Pancreas (tissue), 10 donors: Measurements from ENCODE around the gene PLEKHG2. TPM values are rescaled to one million over a fixed set of nuclear protein-coding genes. Genes with fewer than 3 reads are reported as not detected.
A peak's percentile ranks its signal among the peaks of the same experiment; 100 is the strongest.

ENCODE experiments used
- ATAC-seq, 4 donors: fragments of 200-7000 bp; cut with Tn5 transposase; one replicate each; pipeline versions ENCODE4 v1.8.0 to v1.9.1; 2020; ENCODE audit warnings: mild to moderate bottlenecking in 4 of 4, moderate library complexity in 4 of 4
- DNase-seq, 6 donors: peaks; one replicate each; pipeline ENCODE4 v3.0.0-alpha.2; 2020
- FAIRE-seq: peaks from 2 replicates; lab custom pipeline; 2012; peaks lifted over from hg19 to GRCh38; lab: Jason Lieb, UNC
- H3K27ac ChIP-seq, 4 donors: fragments of 200-600 bp; sonication (generic); 1 replicate in 3 of 4; 2 replicates in 1 of 4; pipeline versions ENCODE4 v1.5.0 to v1.8.0; 2020
- H3K27me3 ChIP-seq, 4 donors: fragments of 200-600 bp; one replicate each; pipeline ENCODE4 v1.8.0; 2021
- H3K36me3 ChIP-seq, 3 donors: fragments of 200-600 bp; sonication (generic) in 1 of 3; one replicate each; pipeline versions ENCODE4 v1.5.0 to v1.8.0; 2020 to 2021
- H3K4me1 ChIP-seq, 3 donors: fragments of 200-600 bp; one replicate each; pipeline ENCODE4 v1.8.0; 2021
- H3K4me3 ChIP-seq, 4 donors: fragments of 200-600 bp; sonication (generic) in 2 of 4; one replicate each; pipeline versions ENCODE4 v1.5.0 to v1.8.0; 2020 to 2021
- H3K9me3 ChIP-seq, 4 donors: fragments of 200-600 bp; one replicate each; pipeline ENCODE4 v1.8.0; 2021
- WGBS, 2 donors: extraction: QIAGEN DNeasy Blood & Tissue Kit; methylation state at CpG; one replicate each; pipeline ENCODE4 v1.1.7; 2013; 5-methylcytosine and 5-hydroxymethylcytosine counted together
- intact Hi-C, 3 donors: fragments of 100-400 bp; cut with DNase I; formaldehyde crosslinking; loops; one replicate each; pipeline versions ENCODE4 v1.11.1 to v1.14.2; 2022
- polyA plus RNA-seq, 2 donors: library from polyadenylated mRNA; stranded (reverse); fragments of 200-250 nt; gene quantifications; one replicate each; pipeline ENCODE4 v1.2.3, GENCODE V29; 2013
- total RNA-seq, 6 donors: library from RNA; stranded (reverse); fragmentation: NEBNext Ultra II Directional in 4 of 6; extraction: Animal tissue kit (Norgen Biotek cat#: 25700) in 4 of 6; gene quantifications; one replicate each; pipeline versions ENCODE4 v1.2.1 to v1.2.4, GENCODE V29; 2021 to 2023
- TF ChIP-seq, protein P1 (sequence below), 4 donors: fragments of 200-600 bp; sonication (generic) in 3 of 4; IDR thresholded peaks; one replicate each; pipeline versions ENCODE4 v1.5.0 to v1.8.0; 2021; ENCODE audit warnings: antibody characterized with exemption in 4 of 4
- donor health status: healthy with polysubstance abuse.
- donor health status: DM: no; HTN: no; CAD: no; lungs with moderate emphysema.
- donor health status: DM: no; HTN: no; CAD: no.
- donor health status: control.
- donor health status: control.
- donor health status: Bipolar disorder and iron deficiency.
- donor health status: DM: yes; HTN: yes; CAD: no.
- donor health status: DM: no; HTN: no; CAD: no.
- donor health status: DM: no; HTN: no; CAD: no.
- donor health status: DM: yes; HTN: yes; CAD: no.

PLEKHG2 gene
- total and polyA plus RNA-seq, 8 donors = 3.1 to 15.0 (median 7.8) TPM

- DNase-seq (peak in 1 of 6 donors; percentile 55), ATAC-seq (no peak), FAIRE-seq (no peak)
- TF ChIP-seq, protein P1, sequence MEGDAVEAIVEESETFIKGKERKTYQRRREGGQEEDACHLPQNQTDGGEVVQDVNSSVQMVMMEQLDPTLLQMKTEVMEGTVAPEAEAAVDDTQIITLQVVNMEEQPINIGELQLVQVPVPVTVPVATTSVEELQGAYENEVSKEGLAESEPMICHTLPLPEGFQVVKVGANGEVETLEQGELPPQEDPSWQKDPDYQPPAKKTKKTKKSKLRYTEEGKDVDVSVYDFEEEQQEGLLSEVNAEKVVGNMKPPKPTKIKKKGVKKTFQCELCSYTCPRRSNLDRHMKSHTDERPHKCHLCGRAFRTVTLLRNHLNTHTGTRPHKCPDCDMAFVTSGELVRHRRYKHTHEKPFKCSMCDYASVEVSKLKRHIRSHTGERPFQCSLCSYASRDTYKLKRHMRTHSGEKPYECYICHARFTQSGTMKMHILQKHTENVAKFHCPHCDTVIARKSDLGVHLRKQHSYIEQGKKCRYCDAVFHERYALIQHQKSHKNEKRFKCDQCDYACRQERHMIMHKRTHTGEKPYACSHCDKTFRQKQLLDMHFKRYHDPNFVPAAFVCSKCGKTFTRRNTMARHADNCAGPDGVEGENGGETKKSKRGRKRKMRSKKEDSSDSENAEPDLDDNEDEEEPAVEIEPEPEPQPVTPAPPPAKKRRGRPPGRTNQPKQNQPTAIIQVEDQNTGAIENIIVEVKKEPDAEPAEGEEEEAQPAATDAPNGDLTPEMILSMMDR (IDR thresholded peaks at IDR 0.05) = no peak
- Histone ChIP-seq H3K27ac (peak overlapping the region; percentile 89 to 99 (median 94)), H3K4me1 (peaks cover 12 to 25% (median 15%) of the 10 kb centered on the region in 3 donors), H3K36me3 (peaks cover 0 to 5% (median 0%) of the 10 kb centered on the region in 3 donors), H3K4me3 (peak overlapping the region; percentile 70 to 96 (median 79)), H3K27me3 (no peaks in the 10 kb centered on the region), H3K9me3 (no peaks in the 10 kb centered on the region)
- 0% methylated on average over 9 to 14 of the region's 14 CpGs for WGBS, 2 donors
- intact Hi-C loops = no loop called here
Observed at GRCh38 chr19:39407410-39407659, 5.1 kb upstream of the PLEKHG2 start.

- no peaks in the 10 kb centered on the region for H3K27me3 ChIP-seq
- H3K9me3 ChIP-seq = no peaks in the 10 kb centered on the region
- TF ChIP-seq, protein P1 (IDR thresholded peaks at IDR 0.05) = no peak
- intact Hi-C loops = no loop called here
- H3K36me3 ChIP-seq = peaks cover 0 to 5% (median 0%) of the 10 kb centered on the region in 3 donors
- FAIRE-seq = no peak
- peaks cover 12 to 24% (median 15%) of the 10 kb centered on the region in 3 donors for H3K4me1 ChIP-seq
- peak overlapping the region; percentile 70 to 96 (median 79) for H3K4me3 ChIP-seq
- peak overlapping the region; percentile 89 to 99 (median 94) for H3K27ac ChIP-seq
- no peak for ATAC-seq
- 13 to 21% methylated on average over 32 to 40 of the region's 40 CpGs for WGBS, 2 donors
- DNase-seq = peak; percentile 55 to 85 (median 66)
Observed at GRCh38 chr19:39407660-39408391, 4.6 kb upstream of the PLEKHG2 start.

- H3K9me3 ChIP-seq = no peaks in the 10 kb centered on the region
- peak in 4 of 6 donors; percentile 49 to 68 (median 56) for DNase-seq
- intact Hi-C loops = no loop called here
- FAIRE-seq = no peak
- WGBS, 2 donors = 36 to 52% methylated on average over 20 of the region's 20 CpGs
- H3K4me1 ChIP-seq = peaks cover 12 to 24% (median 15%) of the 10 kb centered on the region in 3 donors
- no peaks in the 10 kb centered on the region for H3K27me3 ChIP-seq
- ATAC-seq = no peak
- H3K4me3 ChIP-seq = peak overlapping the region; percentile 70 to 96 (median 79)
- H3K36me3 ChIP-seq = peaks cover 0 to 5% (median 0%) of the 10 kb centered on the region in 3 donors
- TF ChIP-seq, protein P1 (IDR thresholded peaks at IDR 0.05) = no peak
- peak overlapping the region; percentile 89 to 99 (median 94) for H3K27ac ChIP-seq
Observed at GRCh38 chr19:39408392-39409207, 3.9 kb upstream of the PLEKHG2 start.

DNA sequence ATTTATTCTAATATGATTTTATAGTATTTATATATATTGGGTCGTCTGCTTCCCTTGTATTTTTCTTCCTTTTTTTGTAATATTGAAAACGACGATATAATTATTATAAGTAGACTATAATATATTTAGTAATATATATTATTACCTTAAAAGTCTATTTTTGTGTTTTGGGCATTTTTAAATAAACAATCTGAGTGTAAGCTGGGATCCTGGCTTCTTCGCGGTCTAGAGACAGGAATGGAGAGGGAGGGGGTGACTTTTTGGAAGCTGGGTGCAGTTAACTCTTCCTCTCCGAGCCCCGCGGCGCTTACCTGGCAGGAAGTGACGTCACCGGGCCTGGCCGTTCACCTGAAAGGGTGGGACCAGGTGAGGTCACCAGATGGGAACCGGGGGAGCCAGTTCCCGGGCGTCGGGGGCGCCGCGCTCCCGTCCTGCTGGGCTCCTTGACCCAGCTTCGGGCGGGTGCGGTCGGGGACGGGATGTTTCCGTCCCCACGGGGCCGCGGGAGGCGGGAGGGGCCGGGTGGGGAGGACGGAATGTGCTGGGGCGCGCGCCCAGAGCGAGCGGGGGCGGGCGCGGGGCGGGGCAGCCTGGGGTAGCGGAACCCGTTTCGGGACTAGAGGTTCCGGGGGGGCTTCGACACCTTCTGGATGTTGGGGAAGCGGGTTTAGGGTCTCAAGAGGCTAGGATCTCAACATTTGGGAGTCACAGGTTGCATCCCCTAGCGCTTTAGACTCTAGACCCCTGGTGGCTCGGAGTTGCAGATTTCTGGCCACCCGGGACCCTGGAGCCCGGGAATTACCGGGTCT lies 3.1 kb upstream of the PLEKHG2 start:
- WGBS, 2 donors = 1% methylated on average over 51 to 52 of the region's 52 CpGs
- peak overlapping the region; percentile 89 to 99 (median 94) for H3K27ac ChIP-seq
- ATAC-seq (peak; percentile 12 to 50 (median 28)), FAIRE-seq (peak; percentile 83), DNase-seq (peak; percentile 94 to 98 (median 95))
- intact Hi-C loops = no loop called here
- H3K9me3 ChIP-seq = no peaks in the 10 kb centered on the region
- H3K36me3 ChIP-seq = peaks cover 0 to 5% (median 0%) of the 10 kb centered on the region in 3 donors
- peak overlapping the region; percentile 26 to 96 (median 71) for H3K4me3 ChIP-seq
- peaks cover 12 to 20% (median 15%) of the 10 kb centered on the region in 3 donors for H3K4me1 ChIP-seq
- TF ChIP-seq, protein P1 (IDR thresholded peaks at IDR 0.05) = no peak
- H3K27me3 ChIP-seq = no peaks in the 10 kb centered on the region
